HCT116 (cell line): ENCODE measurements around the gene UCN2.

Experiments
- CEBPB ChIP-seq: IDR thresholded peaks from 2 replicates; pipeline ENCODE4 v1.6.1; 2012; ENCODE audit warnings: low read depth
- CTCF ChIP-seq, 3 experiments: fragments of 200-600 bp in 1 of 3; sonication (generic) in 1 of 3; IDR thresholded peaks in 2 of 3; conservative IDR thresholded peaks in 1 of 3; 2 replicates each; pipeline ENCODE4 v1.5.1; 2012 to 2017; ENCODE audit warnings: low read depth in 2 of 3, low read length in 2 of 3, antibody characterized with exemption in 1 of 3, borderline replicate concordance in 1 of 3, control low read depth in 1 of 3, mild to moderate bottlenecking in 1 of 3, mixed read lengths in 1 of 3, mixed run types in 1 of 3, moderate library complexity in 1 of 3; ENCODE audit not compliant: insufficient read depth in 1 of 3
- MAX ChIP-seq: IDR thresholded peaks from 2 replicates; pipeline ENCODE4 v1.6.1; 2012
- POLR2A ChIP-seq: IDR thresholded peaks from 2 replicates; pipeline ENCODE4 v1.7.0; 2011; ENCODE audit warnings: borderline replicate concordance; ENCODE audit not compliant: insufficient read depth, insufficient read length; ENCODE audit errors: extremely low read depth
- RAD21 ChIP-seq: IDR thresholded peaks from 2 replicates; pipeline ENCODE4 v1.6.1; 2012; ENCODE audit warnings: low read depth, mild to moderate bottlenecking
- REST ChIP-seq: IDR thresholded peaks from 2 replicates; pipeline ENCODE4 v1.6.1; 2012; ENCODE audit warnings: low read depth
- SP1 ChIP-seq: IDR thresholded peaks from 2 replicates; pipeline ENCODE4 v1.6.1; 2012; ENCODE audit warnings: low read depth

GRCh38 chr3:48599509-48600285 is 36.1 kb upstream of the UCN2 start:
- no peak for TF ChIP-seq CTCF (IDR thresholded peaks at IDR 0.05 in 2 of 3, conservative IDR thresholded peaks at IDR 0.05 in 1 of 3; ENCODE audit: borderline replicate concordance in 1 of 3, insufficient read depth in 1 of 3, low read depth in 2 of 3, low read length in 2 of 3)
- no peak for TF ChIP-seq SP1
- no peak for TF ChIP-seq REST
- no peak for TF ChIP-seq CEBPB
- TF ChIP-seq MAX = no peak
- TF ChIP-seq RAD21 = no peak
- no peak for TF ChIP-seq POLR2A
